Measurements from ENCODE around the gene PPP2R5E.

Gene PPP2R5E

DNA sequence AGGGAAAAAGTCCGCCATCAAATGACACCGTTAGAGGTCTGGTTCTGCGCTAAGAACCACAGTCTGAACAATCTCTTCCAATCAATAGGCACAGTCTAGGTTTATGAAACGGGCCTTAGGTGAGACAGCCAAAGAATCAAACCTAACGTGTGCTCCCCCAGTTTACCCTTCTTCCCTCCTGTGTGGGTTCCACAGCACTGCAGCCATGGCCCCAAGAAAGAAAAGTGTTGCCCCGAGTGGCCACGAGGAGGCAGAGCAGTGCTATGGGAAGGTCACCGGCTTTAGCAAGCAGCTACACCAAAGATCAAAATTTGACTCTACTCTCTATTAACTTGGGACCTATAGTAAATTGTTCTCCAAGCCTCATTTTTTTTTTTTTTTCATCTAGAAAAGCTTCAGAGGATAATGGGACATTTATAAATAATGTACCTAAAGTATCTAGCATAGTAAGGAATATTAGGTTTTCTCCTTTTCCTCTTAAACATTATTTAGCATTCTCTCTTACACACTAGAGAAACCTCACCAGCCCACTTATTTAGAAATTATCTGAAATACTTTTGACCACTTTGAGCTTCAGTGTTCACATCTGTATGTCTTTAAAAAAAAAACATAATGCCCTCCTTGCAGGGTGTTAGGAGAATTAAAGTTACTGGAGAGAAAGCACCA, 154.3 kb downstream of the PPP2R5E start:
- H3K4me1 ChIP-seq (ENCODE audit: insufficient read depth, low read length, severe bottlenecking) = peaks cover 3% of the 10 kb centered on the region
- no peak overlapping the region for H3K4me2 ChIP-seq (ENCODE audit: low read length)
- H3F3A ChIP-seq (ENCODE audit: insufficient read depth, low read length) = no peaks in the 10 kb centered on the region
- H3K27me3 ChIP-seq (ENCODE audit: insufficient read depth, low read length) = no peaks in the 10 kb centered on the region
- H2AFZ ChIP-seq (ENCODE audit: low read length) = no peak overlapping the region
- no peak overlapping the region for H3K27ac ChIP-seq (ENCODE audit: low read depth, low read length, poor library complexity, severe bottlenecking)
- H3K79me2 ChIP-seq (ENCODE audit: insufficient read depth, low read length) = no peaks in the 10 kb centered on the region
- no peak overlapping the region for H3K9ac ChIP-seq (ENCODE audit: low read length)
- H4K20me1 ChIP-seq (ENCODE audit: insufficient read depth, low read length) = no peaks in the 10 kb centered on the region
- H3K4me3 ChIP-seq (ENCODE audit: low read depth, low read length, poor library complexity, severe bottlenecking) = no peak overlapping the region
- no peaks in the 10 kb centered on the region for H3K9me2 ChIP-seq (ENCODE audit: low read depth, low read length)
- no peaks in the 10 kb centered on the region for H3K9me3 ChIP-seq (ENCODE audit: low read length)
- peaks cover 82% of the 10 kb centered on the region for H3K36me3 ChIP-seq (ENCODE audit: insufficient read depth, low read length)
- TF ChIP-seq EZH2 (IDR thresholded peaks at IDR 0.05; ENCODE audit: borderline replicate concordance, low read length) = no peak
- TF ChIP-seq, protein P1, sequence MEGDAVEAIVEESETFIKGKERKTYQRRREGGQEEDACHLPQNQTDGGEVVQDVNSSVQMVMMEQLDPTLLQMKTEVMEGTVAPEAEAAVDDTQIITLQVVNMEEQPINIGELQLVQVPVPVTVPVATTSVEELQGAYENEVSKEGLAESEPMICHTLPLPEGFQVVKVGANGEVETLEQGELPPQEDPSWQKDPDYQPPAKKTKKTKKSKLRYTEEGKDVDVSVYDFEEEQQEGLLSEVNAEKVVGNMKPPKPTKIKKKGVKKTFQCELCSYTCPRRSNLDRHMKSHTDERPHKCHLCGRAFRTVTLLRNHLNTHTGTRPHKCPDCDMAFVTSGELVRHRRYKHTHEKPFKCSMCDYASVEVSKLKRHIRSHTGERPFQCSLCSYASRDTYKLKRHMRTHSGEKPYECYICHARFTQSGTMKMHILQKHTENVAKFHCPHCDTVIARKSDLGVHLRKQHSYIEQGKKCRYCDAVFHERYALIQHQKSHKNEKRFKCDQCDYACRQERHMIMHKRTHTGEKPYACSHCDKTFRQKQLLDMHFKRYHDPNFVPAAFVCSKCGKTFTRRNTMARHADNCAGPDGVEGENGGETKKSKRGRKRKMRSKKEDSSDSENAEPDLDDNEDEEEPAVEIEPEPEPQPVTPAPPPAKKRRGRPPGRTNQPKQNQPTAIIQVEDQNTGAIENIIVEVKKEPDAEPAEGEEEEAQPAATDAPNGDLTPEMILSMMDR (IDR thresholded peaks at IDR 0.05; ENCODE audit: low read length) = peak; percentile 96

DNA sequence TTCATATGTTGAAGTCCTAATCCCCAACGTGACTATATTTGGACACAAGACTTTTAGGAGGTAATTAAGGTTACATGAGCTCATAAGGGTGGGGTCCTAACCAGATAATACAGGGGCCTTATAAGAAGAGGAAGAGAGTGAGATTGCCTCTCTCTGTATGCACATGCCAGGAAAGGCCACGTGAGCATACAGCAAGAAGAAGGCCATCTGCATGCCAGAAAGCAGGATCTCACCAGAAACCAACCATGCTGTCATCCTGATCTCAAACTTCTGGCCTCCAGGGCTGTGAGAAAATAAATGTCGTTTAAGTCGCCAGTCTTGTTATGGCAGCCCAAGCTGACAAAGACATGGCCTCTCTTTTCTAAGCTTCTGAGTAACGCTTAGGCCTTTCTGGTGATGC, 155.5 kb downstream of the PPP2R5E start:
- H3K27ac ChIP-seq (ENCODE audit: low read depth, low read length, poor library complexity, severe bottlenecking) = no peak overlapping the region
- no peak overlapping the region for H3K9ac ChIP-seq (ENCODE audit: low read length)
- peaks cover 4% of the 10 kb centered on the region for H3K4me1 ChIP-seq (ENCODE audit: insufficient read depth, low read length, severe bottlenecking)
- no peak overlapping the region for H3K4me3 ChIP-seq (ENCODE audit: low read depth, low read length, poor library complexity, severe bottlenecking)
- H4K20me1 ChIP-seq (ENCODE audit: insufficient read depth, low read length) = no peaks in the 10 kb centered on the region
- H2AFZ ChIP-seq (ENCODE audit: low read length) = no peak overlapping the region
- H3K36me3 ChIP-seq (ENCODE audit: insufficient read depth, low read length) = peaks cover 81% of the 10 kb centered on the region
- H3K79me2 ChIP-seq (ENCODE audit: insufficient read depth, low read length) = no peaks in the 10 kb centered on the region
- no peaks in the 10 kb centered on the region for H3K27me3 ChIP-seq (ENCODE audit: insufficient read depth, low read length)
- no peaks in the 10 kb centered on the region for H3F3A ChIP-seq (ENCODE audit: insufficient read depth, low read length)
- no peaks in the 10 kb centered on the region for H3K9me3 ChIP-seq (ENCODE audit: low read length)
- H3K9me2 ChIP-seq (ENCODE audit: low read depth, low read length) = no peaks in the 10 kb centered on the region
- H3K4me2 ChIP-seq (ENCODE audit: low read length) = no peak overlapping the region
- TF ChIP-seq, protein P1 (IDR thresholded peaks at IDR 0.05; ENCODE audit: low read length) = no peak
- no peak for TF ChIP-seq EZH2 (IDR thresholded peaks at IDR 0.05; ENCODE audit: borderline replicate concordance, low read length)

DNA sequence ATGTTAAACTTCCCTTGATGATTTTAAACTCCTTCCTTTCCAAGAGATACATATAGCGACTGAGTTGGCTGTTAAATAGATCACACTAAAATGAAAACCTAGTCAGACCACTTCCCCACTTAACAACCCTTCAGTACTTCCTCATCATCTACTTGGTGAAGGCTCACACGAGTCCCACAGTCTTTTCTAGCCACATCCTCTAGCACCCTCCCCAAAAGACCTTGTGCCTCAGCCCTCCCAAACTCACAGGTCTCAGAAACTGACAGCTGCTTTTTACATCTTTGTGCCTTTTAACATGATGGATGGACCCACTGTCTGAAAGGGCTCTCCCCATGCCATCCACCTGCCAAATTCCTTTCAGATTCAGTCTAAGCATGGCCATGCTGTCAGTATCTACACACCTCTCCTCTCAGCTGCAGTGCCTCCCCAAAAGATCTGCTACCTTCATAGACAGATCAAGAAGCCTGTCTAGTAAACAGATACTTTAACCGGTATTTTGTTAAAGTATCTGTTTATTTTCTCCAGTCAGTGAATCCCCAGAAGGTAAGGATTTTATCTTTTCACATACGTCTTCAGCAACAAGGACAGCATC, 159.3 kb downstream of the PPP2R5E start:
- Histone ChIP-seq H3K4me2 (ENCODE audit: low read length) (no peak overlapping the region), H3K9me3 (ENCODE audit: low read length) (no peaks in the 10 kb centered on the region), H3F3A (ENCODE audit: insufficient read depth, low read length) (no peaks in the 10 kb centered on the region), H4K20me1 (ENCODE audit: insufficient read depth, low read length) (no peaks in the 10 kb centered on the region), H3K79me2 (ENCODE audit: insufficient read depth, low read length) (no peaks in the 10 kb centered on the region), H3K9ac (ENCODE audit: low read length) (no peak overlapping the region), H3K36me3 (ENCODE audit: insufficient read depth, low read length) (peaks cover 78% of the 10 kb centered on the region), H3K4me3 (ENCODE audit: low read depth, low read length, poor library complexity, severe bottlenecking) (no peak overlapping the region), H3K27me3 (ENCODE audit: insufficient read depth, low read length) (no peaks in the 10 kb centered on the region), H3K4me1 (ENCODE audit: insufficient read depth, low read length, severe bottlenecking) (peaks cover 4% of the 10 kb centered on the region), H3K27ac (ENCODE audit: low read depth, low read length, poor library complexity, severe bottlenecking) (no peak overlapping the region), H2AFZ (ENCODE audit: low read length) (no peak overlapping the region), H3K9me2 (ENCODE audit: low read depth, low read length) (no peaks in the 10 kb centered on the region)
- TF ChIP-seq EZH2 (IDR thresholded peaks at IDR 0.05; ENCODE audit: borderline replicate concordance, low read length) = no peak
- TF ChIP-seq, protein P1 (IDR thresholded peaks at IDR 0.05; ENCODE audit: low read length) = no peak

All from OCI-LY1 (cell line).